Measurements from ENCODE around the gene MED26. TPM values are rescaled to one million over a fixed set of nuclear protein-coding genes. Genes with fewer than 3 reads are reported as not detected.
A peak's percentile ranks its signal among the peaks of the same experiment; 100 is the strongest.

Gene MED26
- total and polyA plus RNA-seq, 2 of the 13 experiments (the other 11 are each of a cell fraction or from before 2014, with no cell fraction given) = 3.5 to 3.8 TPM

DNA sequence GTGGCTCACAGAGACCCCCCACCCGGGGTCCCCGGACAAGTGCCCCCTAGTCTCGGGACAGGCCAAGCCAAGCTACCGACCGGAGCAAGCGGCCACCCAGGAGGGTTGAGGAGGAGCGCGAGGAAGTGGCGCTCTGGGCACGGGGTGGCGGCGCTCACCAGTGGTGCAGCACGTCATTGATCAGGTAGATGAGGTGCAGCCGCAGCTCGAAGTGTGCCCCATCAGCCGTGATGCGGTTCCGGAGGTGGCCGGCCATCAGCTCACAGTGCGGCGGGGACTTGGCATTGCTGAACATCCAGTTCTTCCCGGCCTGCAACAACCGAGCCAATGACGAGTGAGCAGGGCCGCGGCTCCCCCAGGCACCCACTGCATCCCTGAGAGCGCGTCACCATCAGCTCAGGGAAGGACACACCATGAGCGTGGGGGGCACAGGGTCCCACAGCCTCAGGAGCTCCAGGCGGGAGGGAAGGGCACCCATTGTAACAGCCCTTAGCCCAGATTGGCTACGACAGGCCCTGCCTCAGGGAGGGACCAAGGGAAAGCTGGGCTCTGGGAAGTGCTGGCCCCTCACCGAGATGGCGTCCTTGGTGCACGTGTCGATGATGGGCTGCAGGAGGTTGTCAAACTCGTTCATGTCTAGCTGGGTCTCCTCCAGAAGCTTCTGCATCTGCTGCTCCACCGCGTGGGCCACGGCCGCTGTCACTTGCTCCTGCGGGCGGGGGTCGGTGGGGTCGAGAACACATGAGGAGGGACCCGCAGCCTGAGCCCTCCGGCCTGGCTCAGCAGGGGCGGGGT is 95.4 kb downstream of the MED26 start:
- 98% methylated on average over 16 of the region's 47 CpGs for WGBS (ENCODE audit: low lambda C conversion rate)
- Histone ChIP-seq H3K4me3 (replicated peaks in 1 of 3; ENCODE audit: insufficient read depth in 1 of 3, low read depth in 2 of 3, low read length in 3 of 3) (no peak overlapping the region), H4K20me1 (ENCODE audit: insufficient read depth, low read length) (peaks cover 10% of the 10 kb centered on the region; the same call in 1 of the 2 replicates), H3K9me3 (ENCODE audit: low read length) (no peaks in the 10 kb centered on the region), H3K79me2 (ENCODE audit: insufficient read depth, low read length) (peaks cover 14% of the 10 kb centered on the region), H3K4me1 (ENCODE audit: insufficient read depth, low read length) (no peaks in the 10 kb centered on the region), H2AFZ (ENCODE audit: low read length) (no peak overlapping the region), H3K27ac (ENCODE audit: extremely low read length, insufficient read depth, low read length) (no peak overlapping the region), H3K36me3 (replicated peaks in 1 of 2; ENCODE audit: control insufficient read depth in 1 of 2, insufficient read depth in 2 of 2, low read length in 2 of 2) (peaks cover 51 to 96% of the 10 kb centered on the region in 2 experiments), H3K27me3 (ENCODE audit: control insufficient read depth in 1 of 2, insufficient read depth in 2 of 2, low read length in 2 of 2) (no peaks in the 10 kb centered on the region), H3K9ac (ENCODE audit: insufficient read depth, low read depth, low read length) (no peak overlapping the region), H3K4me2 (ENCODE audit: low read depth, low read length) (no peak overlapping the region)
- FAIRE-seq (no peak), DNase-seq (ENCODE audit: low spot score) (no peak), ATAC-seq (no peak)
- no TSS peak for BruUV-seq (replicated peaks)
- intact Hi-C loops (cut with micrococcal nuclease; ENCODE audit: unreplicated experiment) (no loop called here), in situ Hi-C loops (cut with HindIII; ENCODE audit: extremely low pct_ligation_motif_present, low pct_unique_long_range_greater_than_20kb) (no loop called here)
- ChIA-PET POLR2A (no interaction called here), CTCF (ENCODE audit: low intra/inter-chr PET ratio, low total read pairs) (no interaction called here)
- TF ChIP-seq RBM22 (optimal IDR thresholded peaks at IDR 0.05; ENCODE audit: low read length) (peak; percentile 23), SETDB1 (CRISPR knock-in tag; IDR thresholded peaks at IDR 0.05; ENCODE audit: borderline replicate concordance) (no peak), ZNF446 (CRISPR knock-in tag; IDR thresholded peaks at IDR 0.05) (no peak), HNRNPUL1 (IDR thresholded peaks at IDR 0.05; ENCODE audit: low read depth, low read length) (no peak), NFE2L1 (CRISPR knock-in tag; IDR thresholded peaks at IDR 0.05; ENCODE audit: borderline replicate concordance) (no peak), GFI1 (CRISPR knock-in tag; IDR thresholded peaks at IDR 0.05; ENCODE audit: borderline replicate concordance) (no peak), RBFOX2 (IDR thresholded peaks at IDR 0.05; ENCODE audit: low read depth, low read length) (0 out of 2 replicates have a peak, but pooled peaks have one; percentile 58), NRL (CRISPR knock-in tag; IDR thresholded peaks at IDR 0.05; ENCODE audit: borderline replicate concordance) (no peak), RXRB (CRISPR knock-in tag; IDR thresholded peaks at IDR 0.05; ENCODE audit: borderline replicate concordance) (no peak), KDM5A (IDR thresholded peaks at IDR 0.05; ENCODE audit: borderline replicate concordance, low read length) (no peak)
- TF ChIP-seq, protein P1, sequence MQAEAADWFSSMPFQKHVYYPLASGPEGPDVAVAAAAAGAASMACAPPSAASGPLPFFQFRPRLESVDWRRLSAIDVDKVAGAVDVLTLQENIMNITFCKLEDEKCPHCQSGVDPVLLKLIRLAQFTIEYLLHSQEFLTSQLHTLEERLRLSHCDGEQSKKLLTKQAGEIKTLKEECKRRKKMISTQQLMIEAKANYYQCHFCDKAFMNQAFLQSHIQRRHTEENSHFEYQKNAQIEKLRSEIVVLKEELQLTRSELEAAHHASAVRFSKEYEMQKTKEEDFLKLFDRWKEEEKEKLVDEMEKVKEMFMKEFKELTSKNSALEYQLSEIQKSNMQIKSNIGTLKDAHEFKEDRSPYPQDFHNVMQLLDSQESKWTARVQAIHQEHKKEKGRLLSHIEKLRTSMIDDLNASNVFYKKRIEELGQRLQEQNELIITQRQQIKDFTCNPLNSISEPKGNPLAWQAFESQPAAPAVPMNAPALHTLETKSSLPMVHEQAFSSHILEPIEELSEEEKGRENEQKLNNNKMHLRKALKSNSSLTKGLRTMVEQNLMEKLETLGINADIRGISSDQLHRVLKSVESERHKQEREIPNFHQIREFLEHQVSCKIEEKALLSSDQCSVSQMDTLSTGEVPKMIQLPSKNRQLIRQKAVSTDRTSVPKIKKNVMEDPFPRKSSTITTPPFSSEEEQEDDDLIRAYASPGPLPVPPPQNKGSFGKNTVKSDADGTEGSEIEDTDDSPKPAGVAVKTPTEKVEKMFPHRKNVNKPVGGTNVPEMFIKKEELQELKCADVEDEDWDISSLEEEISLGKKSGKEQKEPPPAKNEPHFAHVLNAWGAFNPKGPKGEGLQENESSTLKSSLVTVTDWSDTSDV (CRISPR knock-in tag; IDR thresholded peaks at IDR 0.05) = no peak
- TF ChIP-seq, protein P2, sequence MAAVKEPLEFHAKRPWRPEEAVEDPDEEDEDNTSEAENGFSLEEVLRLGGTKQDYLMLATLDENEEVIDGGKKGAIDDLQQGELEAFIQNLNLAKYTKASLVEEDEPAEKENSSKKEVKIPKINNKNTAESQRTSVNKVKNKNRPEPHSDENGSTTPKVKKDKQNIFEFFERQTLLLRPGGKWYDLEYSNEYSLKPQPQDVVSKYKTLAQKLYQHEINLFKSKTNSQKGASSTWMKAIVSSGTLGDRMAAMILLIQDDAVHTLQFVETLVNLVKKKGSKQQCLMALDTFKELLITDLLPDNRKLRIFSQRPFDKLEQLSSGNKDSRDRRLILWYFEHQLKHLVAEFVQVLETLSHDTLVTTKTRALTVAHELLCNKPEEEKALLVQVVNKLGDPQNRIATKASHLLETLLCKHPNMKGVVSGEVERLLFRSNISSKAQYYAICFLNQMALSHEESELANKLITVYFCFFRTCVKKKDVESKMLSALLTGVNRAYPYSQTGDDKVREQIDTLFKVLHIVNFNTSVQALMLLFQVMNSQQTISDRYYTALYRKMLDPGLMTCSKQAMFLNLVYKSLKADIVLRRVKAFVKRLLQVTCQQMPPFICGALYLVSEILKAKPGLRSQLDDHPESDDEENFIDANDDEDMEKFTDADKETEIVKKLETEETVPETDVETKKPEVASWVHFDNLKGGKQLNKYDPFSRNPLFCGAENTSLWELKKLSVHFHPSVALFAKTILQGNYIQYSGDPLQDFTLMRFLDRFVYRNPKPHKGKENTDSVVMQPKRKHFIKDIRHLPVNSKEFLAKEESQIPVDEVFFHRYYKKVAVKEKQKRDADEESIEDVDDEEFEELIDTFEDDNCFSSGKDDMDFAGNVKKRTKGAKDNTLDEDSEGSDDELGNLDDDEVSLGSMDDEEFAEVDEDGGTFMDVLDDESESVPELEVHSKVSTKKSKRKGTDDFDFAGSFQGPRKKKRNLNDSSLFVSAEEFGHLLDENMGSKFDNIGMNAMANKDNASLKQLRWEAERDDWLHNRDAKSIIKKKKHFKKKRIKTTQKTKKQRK (IDR thresholded peaks at IDR 0.05; ENCODE audit: low read length) = no peak
- TF ChIP-seq, protein P3, sequence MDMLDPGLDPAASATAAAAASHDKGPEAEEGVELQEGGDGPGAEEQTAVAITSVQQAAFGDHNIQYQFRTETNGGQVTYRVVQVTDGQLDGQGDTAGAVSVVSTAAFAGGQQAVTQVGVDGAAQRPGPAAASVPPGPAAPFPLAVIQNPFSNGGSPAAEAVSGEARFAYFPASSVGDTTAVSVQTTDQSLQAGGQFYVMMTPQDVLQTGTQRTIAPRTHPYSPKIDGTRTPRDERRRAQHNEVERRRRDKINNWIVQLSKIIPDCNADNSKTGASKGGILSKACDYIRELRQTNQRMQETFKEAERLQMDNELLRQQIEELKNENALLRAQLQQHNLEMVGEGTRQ (IDR thresholded peaks at IDR 0.05; ENCODE audit: low read depth, low read length) = no peak
- TF ChIP-seq, protein P3 (CRISPR knock-in tag; IDR thresholded peaks at IDR 0.05; ENCODE audit: borderline replicate concordance) = no peak
